Activated naive CD8-positive, alpha-beta T cell treated with anti-CD3 and anti-CD28 coated beads, Interleukin-2, amount 50 U/mL, for 24 hours (primary cell): Measurements from ENCODE around the gene POLR2M.

Experiments
- ATAC-seq: fragments of 150-1000 bp; cut with Tn5 transposase; one replicate; pipeline ENCODE4 v1.10.0; 2021
- DNase-seq: peaks from one replicate; pipeline ENCODE4 v3.0.0; 2021
- H3K27ac Mint-ChIP-seq: one replicate; pipeline ENCODE4 v1.8.0; 2021; ENCODE audit warnings: mild to moderate bottlenecking, mixed read lengths
- H3K27me3 Mint-ChIP-seq: one replicate; pipeline ENCODE4 v1.8.0; 2021; ENCODE audit warnings: mixed read lengths
- H3K36me3 Mint-ChIP-seq: one replicate; pipeline ENCODE4 v1.8.0; 2021; ENCODE audit warnings: low read depth, mixed read lengths
- H3K4me1 Mint-ChIP-seq: one replicate; pipeline ENCODE4 v1.8.0; 2021; ENCODE audit warnings: mixed read lengths
- H3K4me3 Mint-ChIP-seq: one replicate; pipeline ENCODE4 v1.8.0; 2021; ENCODE audit warnings: mild to moderate bottlenecking, moderate library complexity, mixed read lengths
- H3K9me3 Mint-ChIP-seq: one replicate; pipeline ENCODE4 v1.8.0; 2021; ENCODE audit warnings: mixed read lengths

The POLR2M gene

GRCh38 chr15:57740048-57740447 is 33.5 kb downstream of the POLR2M start:
- no peak overlapping the region for H3K27ac Mint-ChIP-seq
- ATAC-seq (no peak), DNase-seq (no peak)
- peaks cover 3% of the 10 kb centered on the region for H3K36me3 Mint-ChIP-seq
- no peaks in the 10 kb centered on the region for H3K4me1 Mint-ChIP-seq
- H3K4me3 Mint-ChIP-seq = no peak overlapping the region
- H3K9me3 Mint-ChIP-seq = no peaks in the 10 kb centered on the region
- no peaks in the 10 kb centered on the region for H3K27me3 Mint-ChIP-seq

GRCh38 chr15:57741089-57741488 is 34.6 kb downstream of the POLR2M start:
- Mint-ChIP-seq H3K4me1 (no peaks in the 10 kb centered on the region), H3K4me3 (no peak overlapping the region), H3K27ac (no peak overlapping the region), H3K9me3 (no peaks in the 10 kb centered on the region), H3K27me3 (no peaks in the 10 kb centered on the region), H3K36me3 (peaks cover 3% of the 10 kb centered on the region)
- ATAC-seq = no peak
- no peak for DNase-seq

GRCh38 chr15:57743424-57743823 is 36.9 kb downstream of the POLR2M start:
- H3K27ac Mint-ChIP-seq = no peak overlapping the region
- no peaks in the 10 kb centered on the region for H3K4me1 Mint-ChIP-seq
- no peaks in the 10 kb centered on the region for H3K9me3 Mint-ChIP-seq
- no peak for DNase-seq
- no peak overlapping the region for H3K4me3 Mint-ChIP-seq
- no peaks in the 10 kb centered on the region for H3K27me3 Mint-ChIP-seq
- ATAC-seq = no peak
- H3K36me3 Mint-ChIP-seq = no peaks in the 10 kb centered on the region

GRCh38 chr15:57746786-57747185 is 40.3 kb downstream of the POLR2M start:
- Mint-ChIP-seq H3K27me3 (no peaks in the 10 kb centered on the region), H3K4me3 (no peak overlapping the region), H3K36me3 (no peaks in the 10 kb centered on the region), H3K9me3 (no peaks in the 10 kb centered on the region), H3K4me1 (no peaks in the 10 kb centered on the region), H3K27ac (no peak overlapping the region)
- no peak for ATAC-seq
- no peak for DNase-seq

GRCh38 chr15:57747206-57747896 is 40.8 kb downstream of the POLR2M start:
- ATAC-seq (no peak), DNase-seq (no peak)
- no peaks in the 10 kb centered on the region for H3K36me3 Mint-ChIP-seq
- no peak overlapping the region for H3K4me3 Mint-ChIP-seq
- no peak overlapping the region for H3K27ac Mint-ChIP-seq
- no peaks in the 10 kb centered on the region for H3K9me3 Mint-ChIP-seq
- no peaks in the 10 kb centered on the region for H3K27me3 Mint-ChIP-seq
- no peaks in the 10 kb centered on the region for H3K4me1 Mint-ChIP-seq

- no peak for DNase-seq
- no peaks in the 10 kb centered on the region for H3K9me3 Mint-ChIP-seq
- H3K4me3 Mint-ChIP-seq = no peak overlapping the region
- H3K4me1 Mint-ChIP-seq = no peaks in the 10 kb centered on the region
- no peak for ATAC-seq
- H3K36me3 Mint-ChIP-seq = no peaks in the 10 kb centered on the region
- no peak overlapping the region for H3K27ac Mint-ChIP-seq
- H3K27me3 Mint-ChIP-seq = no peaks in the 10 kb centered on the region
These were observed 44.8 kb downstream of the POLR2M start for GRCh38 chr15:57751177-57751800.

- Mint-ChIP-seq H3K27me3 (no peaks in the 10 kb centered on the region), H3K4me1 (no peaks in the 10 kb centered on the region), H3K4me3 (no peak overlapping the region), H3K9me3 (no peaks in the 10 kb centered on the region), H3K27ac (no peak overlapping the region), H3K36me3 (no peaks in the 10 kb centered on the region)
- ATAC-seq (no peak), DNase-seq (no peak)
These were observed 45.9 kb downstream of the POLR2M start for GRCh38 chr15:57752436-57752835.

GRCh38 chr15:57752840-57753239 is 46.3 kb downstream of the POLR2M start:
- ATAC-seq = no peak
- no peak overlapping the region for H3K27ac Mint-ChIP-seq
- no peaks in the 10 kb centered on the region for H3K36me3 Mint-ChIP-seq

GRCh38 chr15:57756466-57756865 is 50.0 kb downstream of the POLR2M start:
- ATAC-seq = no peak

More at GRCh38 chr15:57752840-57753239, 46.3 kb downstream of the POLR2M start:
- no peaks in the 10 kb centered on the region for H3K9me3 Mint-ChIP-seq
- no peaks in the 10 kb centered on the region for H3K4me1 Mint-ChIP-seq
- H3K27me3 Mint-ChIP-seq = no peaks in the 10 kb centered on the region
- DNase-seq = no peak
- no peak overlapping the region for H3K4me3 Mint-ChIP-seq

GRCh38 chr15:57758560-57758959 is 52.0 kb downstream of the POLR2M start:
- Mint-ChIP-seq H3K9me3 (no peaks in the 10 kb centered on the region), H3K4me3 (no peak overlapping the region), H3K27me3 (no peaks in the 10 kb centered on the region), H3K36me3 (no peaks in the 10 kb centered on the region), H3K4me1 (no peaks in the 10 kb centered on the region), H3K27ac (no peak overlapping the region)
- ATAC-seq = no peak
- no peak for DNase-seq

More at GRCh38 chr15:57756466-57756865, 50.0 kb downstream of the POLR2M start:
- DNase-seq = no peak
- Mint-ChIP-seq H3K36me3 (no peaks in the 10 kb centered on the region), H3K4me3 (no peak overlapping the region), H3K27ac (no peak overlapping the region), H3K4me1 (no peaks in the 10 kb centered on the region), H3K9me3 (no peaks in the 10 kb centered on the region), H3K27me3 (no peaks in the 10 kb centered on the region)

GRCh38 chr15:57761562-57761961 is 55.0 kb downstream of the POLR2M start:
- no peak for DNase-seq
- ATAC-seq = no peak

GRCh38 chr15:57762302-57762701 is 55.8 kb downstream of the POLR2M start:
- peaks cover under 1% of the 10 kb centered on the region for H3K4me1 Mint-ChIP-seq
- ATAC-seq (no peak), DNase-seq (no peak)
- H3K36me3 Mint-ChIP-seq = no peaks in the 10 kb centered on the region
- H3K27me3 Mint-ChIP-seq = no peaks in the 10 kb centered on the region
- H3K27ac Mint-ChIP-seq = no peak overlapping the region
- no peak overlapping the region for H3K4me3 Mint-ChIP-seq
- H3K9me3 Mint-ChIP-seq = no peaks in the 10 kb centered on the region

More at GRCh38 chr15:57761562-57761961, 55.0 kb downstream of the POLR2M start:
- H3K27ac Mint-ChIP-seq = no peak overlapping the region
- no peaks in the 10 kb centered on the region for H3K27me3 Mint-ChIP-seq
- no peaks in the 10 kb centered on the region for H3K4me1 Mint-ChIP-seq
- H3K9me3 Mint-ChIP-seq = no peaks in the 10 kb centered on the region
- H3K36me3 Mint-ChIP-seq = no peaks in the 10 kb centered on the region
- H3K4me3 Mint-ChIP-seq = no peak overlapping the region

GRCh38 chr15:57763176-57763964 is 56.9 kb downstream of the POLR2M start:
- DNase-seq = no peak
- Mint-ChIP-seq H3K9me3 (no peaks in the 10 kb centered on the region), H3K4me3 (no peak overlapping the region), H3K4me1 (peaks cover 4% of the 10 kb centered on the region), H3K27me3 (no peaks in the 10 kb centered on the region), H3K36me3 (no peaks in the 10 kb centered on the region), H3K27ac (no peak overlapping the region)
- no peak for ATAC-seq
